Measurements from ENCODE around the gene RNF180.

- TF ChIP-seq, protein P1, sequence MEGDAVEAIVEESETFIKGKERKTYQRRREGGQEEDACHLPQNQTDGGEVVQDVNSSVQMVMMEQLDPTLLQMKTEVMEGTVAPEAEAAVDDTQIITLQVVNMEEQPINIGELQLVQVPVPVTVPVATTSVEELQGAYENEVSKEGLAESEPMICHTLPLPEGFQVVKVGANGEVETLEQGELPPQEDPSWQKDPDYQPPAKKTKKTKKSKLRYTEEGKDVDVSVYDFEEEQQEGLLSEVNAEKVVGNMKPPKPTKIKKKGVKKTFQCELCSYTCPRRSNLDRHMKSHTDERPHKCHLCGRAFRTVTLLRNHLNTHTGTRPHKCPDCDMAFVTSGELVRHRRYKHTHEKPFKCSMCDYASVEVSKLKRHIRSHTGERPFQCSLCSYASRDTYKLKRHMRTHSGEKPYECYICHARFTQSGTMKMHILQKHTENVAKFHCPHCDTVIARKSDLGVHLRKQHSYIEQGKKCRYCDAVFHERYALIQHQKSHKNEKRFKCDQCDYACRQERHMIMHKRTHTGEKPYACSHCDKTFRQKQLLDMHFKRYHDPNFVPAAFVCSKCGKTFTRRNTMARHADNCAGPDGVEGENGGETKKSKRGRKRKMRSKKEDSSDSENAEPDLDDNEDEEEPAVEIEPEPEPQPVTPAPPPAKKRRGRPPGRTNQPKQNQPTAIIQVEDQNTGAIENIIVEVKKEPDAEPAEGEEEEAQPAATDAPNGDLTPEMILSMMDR (IDR thresholded peaks at IDR 0.05; ENCODE audit: borderline replicate concordance, extremely low read depth, low read length, poor library complexity, severe bottlenecking) = no peak
- TF ChIP-seq EZH2 (IDR thresholded peaks at IDR 0.05; ENCODE audit: borderline replicate concordance, low read depth, low read length, severe bottlenecking) = no peak
Measured at GRCh38 chr5:64315778-64316177, 150.1 kb downstream of the RNF180 start.
